HepG2 (cell line): ENCODE data around the gene RASD2. TPM values are rescaled to one million over a fixed set of nuclear protein-coding genes. Genes with fewer than 3 reads are reported as not detected.

Experiments used
- ATAC-seq: fragments of 200-7000 bp; cut with Tn5 transposase; 3 replicates; pipeline ENCODE4 v1.9.1; 2020; ENCODE audit warnings: mild to moderate bottlenecking, moderate library complexity
- BruUV-seq: library from RNA; stranded (reverse); fragments of 400-500 nt; replicated peaks from 2 replicates; lab custom pipeline; 2021; lab: Mats Ljungman, UMichigan
- CTCF ChIA-PET: fragments of 300-600 bp; formaldehyde crosslinking; extraction: SDS; loops from one replicate; lab custom pipeline; 2021; ENCODE audit warnings: low total read pairs, inconsistent platforms, low intra/inter-chr PET ratio; lab: Yijun Ruan, JAX
- POLR2A ChIA-PET: fragments of 350-600 bp; sonication (Branson Sonifier 250); formaldehyde crosslinking; loops from one replicate; lab custom pipeline; 2020; ENCODE audit warnings: antibody characterized with exemption, inconsistent platforms; lab: Yijun Ruan, JAX
- DNase-seq: peaks from one replicate; pipeline ENCODE4 v3.0.0-alpha.2; 2015; ENCODE audit warnings: low spot score
- FAIRE-seq: peaks from 3 replicates; lab custom pipeline; 2011; peaks lifted over from hg19 to GRCh38; lab: Jason Lieb, UNC
- H2AFZ ChIP-seq: one replicate; pipeline ENCODE4 v1.6.1; 2011; ENCODE audit warnings: low read length, inconsistent platforms
- H3K27ac ChIP-seq: fragments of 300-600 bp; 3 replicates; pipeline ENCODE4 v1.8.0; 2011; ENCODE audit warnings: mixed run types, mild to moderate bottlenecking, mixed read lengths, low read length, inconsistent platforms; ENCODE audit not compliant: insufficient read depth; ENCODE audit errors: extremely low read length
- H3K27me3 ChIP-seq, 2 experiments: fragments of 200-600 bp in 1 of 2; 2 replicates in 1 of 2; 3 replicates in 1 of 2; pipeline versions ENCODE4 v1.6.0 to v1.8.0; 2011; ENCODE audit warnings: low read length in 2 of 2, mild to moderate bottlenecking in 2 of 2, moderate library complexity in 2 of 2, inconsistent platforms in 1 of 2; ENCODE audit not compliant: insufficient read depth in 2 of 2, control insufficient read depth in 1 of 2
- H3K36me3 ChIP-seq, 2 experiments: fragments of 200-600 bp in 1 of 2; replicated peaks in 1 of 2; 2 replicates in 1 of 2; 3 replicates in 1 of 2; pipeline versions ENCODE4 v1.5.1 to v1.8.0; 2011; ENCODE audit warnings: low read length in 2 of 2, inconsistent platforms in 1 of 2; ENCODE audit not compliant: insufficient read depth in 2 of 2, control insufficient read depth in 1 of 2
- H3K4me1 ChIP-seq: 2 replicates; pipeline ENCODE4 v1.5.1; 2012; ENCODE audit warnings: low read length, inconsistent platforms; ENCODE audit not compliant: insufficient read depth
- H3K4me2 ChIP-seq: 2 replicates; pipeline ENCODE4 v1.6.0; 2011; ENCODE audit warnings: low read depth, low read length, inconsistent platforms
- H3K4me3 ChIP-seq, 3 experiments: fragments of 200-600 bp in 1 of 3; sonication (generic), shearing (Covaris generic) in 1 of 3; replicated peaks in 1 of 3; 2 replicates each; pipeline ENCODE4 v1.5.1; 2011 to 2016; ENCODE audit warnings: low read length in 3 of 3, inconsistent platforms in 2 of 3, low read depth in 2 of 3, mild to moderate bottlenecking in 2 of 3, control low read depth in 1 of 3, mixed read lengths in 1 of 3; ENCODE audit not compliant: insufficient read depth in 1 of 3
- H3K79me2 ChIP-seq: one replicate; pipeline ENCODE4 v1.6.1; 2011; ENCODE audit warnings: low read length, inconsistent platforms; ENCODE audit not compliant: insufficient read depth
- H3K9ac ChIP-seq: 2 replicates; pipeline ENCODE4 v1.6.0; 2011; ENCODE audit warnings: mild to moderate bottlenecking, low read depth, low read length, inconsistent platforms; ENCODE audit not compliant: insufficient read depth
- H3K9me3 ChIP-seq: 2 replicates; pipeline ENCODE4 v1.5.1; 2012; ENCODE audit warnings: mild to moderate bottlenecking, low read length
- H4K20me1 ChIP-seq: 2 replicates; pipeline ENCODE4 v1.6.0; 2011; ENCODE audit warnings: inconsistent platforms, mild to moderate bottlenecking, low read length, moderate library complexity; ENCODE audit not compliant: insufficient read depth
- IRF9 ChIP-seq: sonication (generic); formaldehyde crosslinking; IDR thresholded peaks from 2 replicates; pipeline ENCODE4 v1.8.0; 2022; ENCODE audit warnings: missing genetic modification reagents, mild to moderate bottlenecking, borderline replicate concordance
- TFE3 ChIP-seq: IDR thresholded peaks from 2 replicates; pipeline ENCODE4 v1.6.1; 2016
- TP53 ChIP-seq: sonication (generic); formaldehyde crosslinking; conservative IDR thresholded peaks from 2 replicates; pipeline ENCODE4 v1.4.0; 2020; ENCODE audit warnings: missing genetic modification reagents
- ZSCAN31 ChIP-seq: sonication (generic); formaldehyde crosslinking; IDR thresholded peaks from 2 replicates; pipeline ENCODE4 v1.5.0; 2020; ENCODE audit warnings: low read depth, mild to moderate bottlenecking, missing genetic modification reagents
- WGBS: methylation state at CpG from one replicate; pipeline ENCODE4 v1.1.6; 2017; ENCODE audit warnings: low lambda C conversion rate; 5-methylcytosine and 5-hydroxymethylcytosine counted together
- in situ Hi-C: cut with HindIII; loops from 2 replicates; pipeline ENCODE4 v1.10.0; 2017; ENCODE audit warnings: low pct_unique_long_range_greater_than_20kb; ENCODE audit not compliant: extremely low pct_ligation_motif_present
- intact Hi-C: fragments of 100-400 bp; cut with micrococcal nuclease; formaldehyde crosslinking; loops from one replicate; pipeline ENCODE4 v1.10.0; 2022; ENCODE audit not compliant: unreplicated experiment
- polyA plus RNA-seq, 8 experiments: library from polyadenylated mRNA; depleted of rRNA in 3 of 8; stranded (reverse) in 7 of 8; unstranded in 1 of 8; fragments of >200 nt; fragmentation: Illumina TruSeq in 4 of 8; extraction: Trizol in 4 of 8; gene quantifications; 2 replicates each; pipeline versions ENCODE4 v1.2.1 to v1.2.3, GENCODE V29; 2011 to 2016; ENCODE audit warnings: low read depth in 4 of 8, missing spikeins in 1 of 8, mixed read lengths in 1 of 8; ENCODE audit not compliant: insufficient read depth in 1 of 8
- total RNA-seq, 5 experiments: library from RNA; depleted of rRNA; stranded (reverse); fragments of >200 nt; fragmentation: Illumina TruSeq; extraction: Trizol; gene quantifications; 2 replicates each; pipeline ENCODE4 v1.2.3, GENCODE V29; 2016; ENCODE audit warnings: low read depth in 1 of 5

RASD2 gene
- total and polyA plus RNA-seq, 2 of the 13 experiments (the other 11 are each of a cell fraction or from before 2014, with no cell fraction given), result not detected

- intact Hi-C loops, result no loop called here
- ATAC-seq, result no peak
- CTCF ChIA-PET, result no interaction called here
Observed at GRCh38 chr22:35510951-35511350, 29.7 kb upstream of the RASD2 start.

More at GRCh38 chr22:35510951-35511350, 29.7 kb upstream of the RASD2 start:
- POLR2A ChIA-PET, result no interaction called here
- Histone ChIP-seq H4K20me1 (no peaks in the 10 kb centered on the region), H3K9me3 (no peaks in the 10 kb centered on the region), H3K4me2 (no peak overlapping the region), H3K36me3 (no peaks in the 10 kb centered on the region), H3K27ac (no peak overlapping the region), H3K27me3 (peaks cover 0 to 6% of the 10 kb centered on the region in 2 experiments; a peak in 2 of 5 replicates), H3K9ac (no peak overlapping the region), H3K4me3 (no peak overlapping the region), H2AFZ (no peak overlapping the region), H3K79me2 (no peaks in the 10 kb centered on the region), H3K4me1 (peaks cover 15% of the 10 kb centered on the region)
- 19% methylated on average over 4 of the region's 4 CpGs for WGBS
- no TSS peak for BruUV-seq
- TF ChIP-seq TFE3 (CRISPR knock-in tag) (no peak), IRF9 (CRISPR knock-in tag) (no peak), TP53 (no peak), ZSCAN31 (CRISPR knock-in tag) (no peak)
- in situ Hi-C loops, result no loop called here
- FAIRE-seq (no peak), DNase-seq (no peak)
